Fibroblast of villous mesenchyme (primary cell): Measurements from ENCODE around the gene TP53RK. TPM values are rescaled to one million over a fixed set of nuclear protein-coding genes. Genes with fewer than 3 reads are reported as not detected.

Source experiments
- DNase-seq: peaks from one replicate; pipeline ENCODE4 v3.0.0-alpha.2; 2010; ENCODE audit warnings: low read depth
- H3K4me3 ChIP-seq: 2 replicates; pipeline ENCODE4 v1.5.1; 2011; ENCODE audit warnings: low read depth, mild to moderate bottlenecking, low read length
- CTCF ChIP-seq: IDR thresholded peaks from 2 replicates; pipeline ENCODE4 v1.5.1; 2012; ENCODE audit warnings: low read depth, mild to moderate bottlenecking, low read length; ENCODE audit not compliant: insufficient read depth
- total RNA-seq: library from RNA; depleted of rRNA; stranded (reverse); fragments of >200 nt; gene quantifications from 2 replicates; pipeline ENCODE4 v1.2.3, GENCODE V29; 2012

The TP53RK gene
- total RNA-seq, 1 donor: 26.3 TPM

GRCh38 chr20:46701986-46702385, 12.7 kb upstream of the TP53RK start:
- TF ChIP-seq CTCF: no peak
- H3K4me3 ChIP-seq: no peak overlapping the region
- DNase-seq: no peak

GRCh38 chr20:46701556-46701955, 12.3 kb upstream of the TP53RK start:
- DNase-seq: no peak
- TF ChIP-seq CTCF: no peak
- H3K4me3 ChIP-seq: no peak overlapping the region

GRCh38 chr20:46701057-46701456, 11.8 kb upstream of the TP53RK start:
- no peak for DNase-seq
- TF ChIP-seq CTCF: no peak
- no peak overlapping the region for H3K4me3 ChIP-seq

- no peak for DNase-seq
- no peak for TF ChIP-seq CTCF
- no peak overlapping the region for H3K4me3 ChIP-seq
These were observed 11.2 kb upstream of the TP53RK start for GRCh38 chr20:46700481-46700880.

GRCh38 chr20:46699651-46700359, 10.6 kb upstream of the TP53RK start:
- no peak overlapping the region for H3K4me3 ChIP-seq
- TF ChIP-seq CTCF: peak; percentile 81
- peak; percentile 45 for DNase-seq

GRCh38 chr20:46698788-46699187, 9.5 kb upstream of the TP53RK start:
- DNase-seq: no peak
- H3K4me3 ChIP-seq: no peak overlapping the region
- no peak for TF ChIP-seq CTCF

GRCh38 chr20:46696791-46697279, 7.6 kb upstream of the TP53RK start:
- no peak for DNase-seq
- TF ChIP-seq CTCF: no peak
- no peak overlapping the region for H3K4me3 ChIP-seq
